HT1080 (cell line): Measurements from ENCODE around the gene C19orf67. TPM values are rescaled to one million over a fixed set of nuclear protein-coding genes. Genes with fewer than 3 reads are reported as not detected.

Experiments used
- total RNA-seq: library from RNA; depleted of rRNA; stranded (reverse); fragments of >200 nt; shearing (Covaris generic); gene quantifications from 2 replicates; pipeline ENCODE4 v1.2.3, GENCODE V29; 2014; rRNA removed

The C19orf67 gene
- total RNA-seq, 1 experiment from 2014 or later = 0.23 TPM

Other genes with a start within 250 kb of the C19orf67 start
- not detected in 2 replicates for gene NANOS3, start 208.6 kb downstream of the C19orf67 start, total RNA-seq
- gene BRME1, start 179.7 kb downstream of the C19orf67 start, total RNA-seq = 2.0 and 3.3 TPM in 2 replicates
- 16.8 and 19.7 TPM in 2 replicates for gene CC2D1A, start 179.6 kb downstream of the C19orf67 start, total RNA-seq
- 0.23 and 0.37 TPM in 2 replicates for gene PODNL1, start 147.4 kb downstream of the C19orf67 start, total RNA-seq
- gene DCAF15, start 133.3 kb downstream of the C19orf67 start, total RNA-seq = 35.0 and 44.0 TPM in 2 replicates
- 3.1 and 3.8 TPM in 2 replicates for gene RFX1, start 79.5 kb downstream of the C19orf67 start, total RNA-seq
- not detected in 2 replicates for gene RLN3, start 57.6 kb downstream of the C19orf67 start, total RNA-seq
- 20.7 and 22.6 TPM in 2 replicates for gene IL27RA, start 54.0 kb downstream of the C19orf67 start, total RNA-seq
- gene PALM3, start 23.7 kb downstream of the C19orf67 start, total RNA-seq = 1.5 and 3.9 TPM in 2 replicates
- gene MISP3, start 13.0 kb downstream of the C19orf67 start, total RNA-seq = 1.4 and 1.5 TPM in 2 replicates
- gene SAMD1, start 5.0 kb upstream of the C19orf67 start, total RNA-seq = 67.3 and 74.3 TPM in 2 replicates
- 17.6 and 25.6 TPM in 2 replicates for gene PRKACA, start 32.0 kb upstream of the C19orf67 start, total RNA-seq
- gene ASF1B, start 50.8 kb upstream of the C19orf67 start, total RNA-seq = 80.4 and 123 TPM in 2 replicates
- gene ADGRL1, start 120.4 kb upstream of the C19orf67 start, total RNA-seq = 8.7 and 17.4 TPM in 2 replicates